K562 (cell line): ENCODE results near the gene MLXIPL. TPM values are rescaled to one million over a fixed set of nuclear protein-coding genes. Genes with fewer than 3 reads are reported as not detected.

Experiments used
- ATF7 ChIP-seq: fragments of 450-650 bp; IDR thresholded peaks from 2 replicates; pipeline ENCODE4 v1.7.1; 2014; ENCODE audit warnings: mild to moderate bottlenecking, moderate library complexity
- BACH1 ChIP-seq: fragments of 200-800 bp; sonication (Bioruptor generic); IDR thresholded peaks from 2 replicates; pipeline ENCODE4 v1.6.1; 2016; ENCODE audit warnings: missing genetic modification characterization, missing compliant biosample characterization
- ETV6 ChIP-seq, 3 experiments: fragments of 150-350 bp in 1 of 3; sonication (generic) in 1 of 3; formaldehyde crosslinking in 1 of 3; IDR thresholded peaks; 2 replicates each; pipeline versions ENCODE4 v1.6.1 to v1.8.0; 2014 to 2022; ENCODE audit warnings: borderline replicate concordance in 2 of 3, low read depth in 2 of 3, antibody characterized with exemption in 1 of 3, low read length in 1 of 3, mild to moderate bottlenecking in 1 of 3, missing genetic modification reagents in 1 of 3
- IRF2 ChIP-seq: sonication (generic); formaldehyde crosslinking; IDR thresholded peaks from 2 replicates; pipeline ENCODE4 v1.8.1; 2022; ENCODE audit warnings: mild to moderate bottlenecking, missing genetic modification reagents
- MBD2 ChIP-seq: sonication (generic); IDR thresholded peaks from 2 replicates; pipeline ENCODE4 v1.6.1; 2016; ENCODE audit warnings: low read depth, borderline replicate concordance
- MNT ChIP-seq, 2 experiments: fragments of 450-650 bp; conservative IDR thresholded peaks; 2 replicates each; pipeline ENCODE4 v1.6.1; 2017; ENCODE audit warnings: mild to moderate bottlenecking in 2 of 2, moderate library complexity in 2 of 2
- MXI1 ChIP-seq: IDR thresholded peaks from 2 replicates; pipeline ENCODE4 v1.6.1; 2011; ENCODE audit warnings: low read depth, mild to moderate bottlenecking, improper control_type of control experiment, low read length
- MYC ChIP-seq, 2 experiments: fragments of 250-450 bp in 1 of 2; sonication (Bioruptor Pico) in 1 of 2; IDR thresholded peaks; 2 replicates each; pipeline versions ENCODE4 v1.5.1 to v1.6.1; 2012 to 2021; ENCODE audit warnings: low read depth in 2 of 2, borderline replicate concordance in 1 of 2, improper control_type of control experiment in 1 of 2, low read length in 1 of 2, mild to moderate bottlenecking in 1 of 2, moderate library complexity in 1 of 2
- NCOA6 ChIP-seq: fragments of 450-650 bp; IDR thresholded peaks from 2 replicates; pipeline ENCODE4 v1.6.1; 2017; ENCODE audit warnings: mild to moderate bottlenecking
- POLR2A ChIP-seq: fragments of 450-650 bp; conservative IDR thresholded peaks from 2 replicates; pipeline ENCODE4 v1.6.1; 2016
- POLR2AphosphoS5 ChIP-seq: IDR thresholded peaks from 2 replicates; pipeline ENCODE4 v1.6.1; 2011; ENCODE audit warnings: mild to moderate bottlenecking, low read depth, low read length, moderate library complexity; ENCODE audit not compliant: control insufficient read depth, insufficient read depth
- RBM14 ChIP-seq: fragments of 200-400 bp; formaldehyde crosslinking; IDR thresholded peaks from 2 replicates; pipeline ENCODE4 v1.6.1; 2018; ENCODE audit warnings: low read depth, mild to moderate bottlenecking, low read length, moderate library complexity, borderline replicate concordance; ENCODE audit not compliant: insufficient read depth
- SIN3A ChIP-seq, 2 experiments: fragments of 150-350 bp in 1 of 2; IDR thresholded peaks; 2 replicates each; pipeline ENCODE4 v1.6.1; 2011 to 2016; ENCODE audit warnings: borderline replicate concordance in 2 of 2, low read depth in 2 of 2, low read length in 2 of 2, mild to moderate bottlenecking in 2 of 2, moderate library complexity in 2 of 2; ENCODE audit not compliant: control insufficient read depth in 1 of 2
- SOX6 ChIP-seq: fragments of 450-650 bp; IDR thresholded peaks from 2 replicates; pipeline ENCODE4 v1.6.1; 2014; ENCODE audit warnings: mild to moderate bottlenecking
- TCF7L2 ChIP-seq: fragments of 150-350 bp; IDR thresholded peaks from 2 replicates; pipeline ENCODE4 v1.6.1; 2016; ENCODE audit warnings: low read depth, mild to moderate bottlenecking, low read length, moderate library complexity
- ZBTB11 ChIP-seq, 3 experiments: fragments of 200-800 bp in 1 of 3; fragments of 250-450 bp in 1 of 3; fragments of 450-650 bp in 1 of 3; sonication (Bioruptor Pico) in 1 of 3; sonication (Bioruptor generic) in 1 of 3; formaldehyde crosslinking in 1 of 3; IDR thresholded peaks; 2 replicates each; pipeline versions ENCODE4 v1.6.1 to v1.8.0; 2016 to 2022; ENCODE audit warnings: mild to moderate bottlenecking in 2 of 3, missing genetic modification characterization in 2 of 3, missing compliant biosample characterization in 1 of 3, moderate library complexity in 1 of 3
- ZNF311 ChIP-seq: fragments of 250-450 bp; sonication (Bioruptor Pico); IDR thresholded peaks from 2 replicates; pipeline ENCODE4 v1.4.0; 2020; ENCODE audit warnings: mild to moderate bottlenecking, moderate library complexity
- ZNF445 ChIP-seq: fragments of 250-450 bp; sonication (Bioruptor Pico); IDR thresholded peaks from 2 replicates; pipeline ENCODE4 v1.4.0; 2020; ENCODE audit warnings: low read depth, mild to moderate bottlenecking, moderate library complexity
- ZNF696 ChIP-seq: fragments of 250-450 bp; sonication (Bioruptor Pico); conservative IDR thresholded peaks from 2 replicates; pipeline ENCODE4 v1.4.0; 2020; ENCODE audit warnings: mild to moderate bottlenecking, moderate library complexity
- polyA plus RNA-seq, 8 experiments: library from polyadenylated mRNA; depleted of rRNA in 4 of 8; stranded (reverse) in 5 of 8; unstranded in 3 of 8; fragments of >200 nt; fragmentation: Nextera tagmentation in 2 of 8; fragmentation: Illumina TruSeq in 1 of 8; extraction: Ambion mirVana in 2 of 8; extraction: Trizol in 1 of 8; gene quantifications; 2 replicates each; pipeline versions ENCODE4 v1.2.1 to v1.2.3, GENCODE V29; 2011 to 2014; ENCODE audit warnings: inconsistent platforms in 1 of 8, missing spikeins in 1 of 8
- total RNA-seq, 7 experiments: library from RNA; depleted of rRNA in 6 of 7; stranded (reverse); fragments of >200 nt in 6 of 7; fragmentation: Illumina TruSeq in 2 of 7; extraction: Trizol in 2 of 7; gene quantifications; 2 replicates each; pipeline versions ENCODE4 v1.2.1 to v1.2.3, GENCODE V29; 2011 to 2021; ENCODE audit warnings: low replicate concordance in 1 of 7

MLXIPL gene
- total and polyA plus RNA-seq, 9 of the 15 experiments (the other 6 are each of a cell fraction or from before 2014, with no cell fraction given) = 0.11 to 18.4 (median 1.4) TPM

- TF ChIP-seq SIN3A (IDR thresholded peaks at IDR 0.05; ENCODE audit: borderline replicate concordance in 2 of 2, control insufficient read depth in 1 of 2, low read depth in 2 of 2, low read length in 2 of 2) (peak; percentile 48 to 51; a peak in 2 of 4 replicates), TCF7L2 (no peak), BACH1 (tag) (no peak), ETV6 (IDR thresholded peaks at IDR 0.05; ENCODE audit: borderline replicate concordance in 1 of 2, low read depth in 2 of 2, low read length in 1 of 2) (no peak), ETV6 (CRISPR knock-in tag; IDR thresholded peaks at IDR 0.05; ENCODE audit: borderline replicate concordance) (peak; percentile 33; the same call in 1 of the 2 replicates), RBM14 (no peak), ZNF445 (CRISPR knock-in tag) (no peak), ZBTB11 (CRISPR knock-in tag; IDR thresholded peaks at IDR 0.05) (peak in 1 of 3 experiments; percentile 61; a peak in 1 of 6 replicates), ATF7 (peak; percentile 66; the same call in 1 of the 2 replicates), MBD2 (peak; percentile 63; the same call in 1 of the 2 replicates), NCOA6 (no peak), MNT (conservative IDR thresholded peaks at IDR 0.05) (peak; percentile 63 to 87; a peak in 3 of 4 replicates), ZNF696 (CRISPR knock-in tag) (no peak), ZNF311 (0 out of 2 replicates have a peak, but pooled peaks have one; percentile 39), MXI1 (peak; percentile 8), MYC (IDR thresholded peaks at IDR 0.05; ENCODE audit: low read depth, low read length) (peak; percentile 97), MYC (CRISPR knock-in tag; IDR thresholded peaks at IDR 0.05; ENCODE audit: borderline replicate concordance, low read depth) (no peak), SOX6 (peak; percentile 33; the same call in 1 of the 2 replicates), IRF2 (CRISPR knock-in tag) (no peak), POLR2A (peak; percentile 96), POLR2AphosphoS5 (peak; percentile 97)
These were observed 45.8 kb downstream of the MLXIPL start, which contains the start of gene TBL2 (continued) for GRCh38 chr7:73578342-73579128.
